GM19043 (cell line): ENCODE data around the gene FIGN.

Experiments used
- ATAC-seq: cut with Tn5 transposase; IDR thresholded peaks from one replicate; pipeline ENCODE4 v1.9.1; 2021; ENCODE audit warnings: low read depth; ENCODE audit not compliant: unreplicated experiment

Gene FIGN

GRCh38 chr2:163713534-163714311, 22.1 kb downstream of the FIGN start:
- no peak for ATAC-seq

GRCh38 chr2:163711699-163712098, 24.1 kb downstream of the FIGN start:
- no peak for ATAC-seq

GRCh38 chr2:163711258-163711657, 24.6 kb downstream of the FIGN start:
- no peak for ATAC-seq

GRCh38 chr2:163709270-163709669, 26.5 kb downstream of the FIGN start:
- ATAC-seq, result no peak

GRCh38 chr2:163708265-163708664, 27.5 kb downstream of the FIGN start:
- no peak for ATAC-seq

GRCh38 chr2:163703386-163703785, 32.4 kb downstream of the FIGN start:
- ATAC-seq, result no peak

- ATAC-seq, result no peak
These were observed 34.2 kb downstream of the FIGN start for GRCh38 chr2:163701399-163702195.

GRCh38 chr2:163698857-163699256, 37.0 kb downstream of the FIGN start:
- ATAC-seq, result no peak

GRCh38 chr2:163697846-163698637, 37.8 kb downstream of the FIGN start:
- no peak for ATAC-seq

- no peak for ATAC-seq
These were observed 38.4 kb downstream of the FIGN start for GRCh38 chr2:163697429-163697828.

GRCh38 chr2:163693484-163693883, 42.3 kb downstream of the FIGN start:
- no peak for ATAC-seq

GRCh38 chr2:163692611-163693482, 43.0 kb downstream of the FIGN start:
- ATAC-seq, result no peak

- no peak for ATAC-seq
These were observed 43.7 kb downstream of the FIGN start for GRCh38 chr2:163692081-163692480.

GRCh38 chr2:163690896-163691295, 44.9 kb downstream of the FIGN start:
- ATAC-seq, result no peak

- ATAC-seq, result no peak
These were observed 48.6 kb downstream of the FIGN start for GRCh38 chr2:163687217-163687616.

- ATAC-seq, result no peak
These were observed 49.5 kb downstream of the FIGN start for GRCh38 chr2:163686289-163686688.

- ATAC-seq, result no peak
These were observed 53.1 kb downstream of the FIGN start for GRCh38 chr2:163682695-163683094.

GRCh38 chr2:163681745-163682144, 54.1 kb downstream of the FIGN start:
- ATAC-seq, result no peak

- ATAC-seq, result no peak
These were observed 60.4 kb downstream of the FIGN start for GRCh38 chr2:163675388-163675787.

- ATAC-seq, result no peak
These were observed 62.3 kb downstream of the FIGN start for GRCh38 chr2:163673522-163673921.
